GM19238 (cell line): ENCODE measurements around the gene CRISPLD2.
A peak's percentile ranks its signal among the peaks of the same experiment; 100 is the strongest.

Experiments used
- DNase-seq: peaks from one replicate; pipeline ENCODE4 v3.0.0; 2011; ENCODE audit warnings: low spot score; ENCODE audit not compliant: insufficient read length

The CRISPLD2 gene

GRCh38 chr16:84819644-84820304 lies at the start of gene CRISPLD2:
Gene CRISPLD2, plus strand, starts transcription at chr16:84819985. Its CDS starts 18,511 bp downstream, at chr16:84838496.
- DNase-seq, result peak; percentile 82

DNA sequence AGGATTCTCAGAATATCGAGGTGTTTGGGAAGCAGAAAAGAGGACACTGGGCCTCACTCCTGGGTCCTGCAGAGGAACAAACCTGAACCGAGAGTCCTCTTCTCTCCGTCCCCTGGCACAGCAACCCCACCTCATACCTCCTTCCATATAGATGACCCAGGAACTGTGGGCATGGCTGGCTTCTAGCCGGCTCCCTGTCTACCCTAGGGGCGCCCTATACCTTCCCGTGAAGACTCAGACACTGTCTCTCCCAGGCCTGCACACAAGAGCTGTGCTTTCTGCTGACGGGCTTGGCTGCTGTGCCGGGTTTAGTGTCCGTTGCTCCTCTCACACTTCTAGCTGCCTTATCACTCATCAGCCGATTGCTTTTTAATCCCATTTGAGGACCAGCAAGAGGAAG lies 46.5 kb upstream of the CRISPLD2 start:
- no peak for DNase-seq

DNA sequence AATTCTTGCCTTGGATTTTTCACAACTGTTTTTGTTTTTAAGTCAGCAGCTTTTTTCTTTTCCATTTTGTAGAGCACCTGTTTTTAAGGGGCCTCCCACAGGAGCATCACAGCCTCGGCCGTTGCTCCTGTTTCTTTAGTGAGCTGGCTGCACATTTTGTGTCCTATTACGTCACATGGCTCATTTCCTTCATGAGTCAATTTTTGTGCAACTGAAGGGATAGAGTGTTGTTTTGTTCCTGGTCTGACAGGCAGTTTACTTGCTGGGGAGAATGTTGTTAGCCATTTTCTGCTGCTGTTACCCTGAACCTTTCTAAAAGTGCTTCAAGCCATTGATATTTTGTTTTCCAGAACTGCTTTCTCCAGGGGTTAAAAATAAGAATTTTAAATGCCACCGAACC lies 45.0 kb upstream of the CRISPLD2 start:
- no peak for DNase-seq

GRCh38 chr16:84775262-84775810 lies 44.4 kb upstream of the CRISPLD2 start:
- DNase-seq, result no peak

DNA sequence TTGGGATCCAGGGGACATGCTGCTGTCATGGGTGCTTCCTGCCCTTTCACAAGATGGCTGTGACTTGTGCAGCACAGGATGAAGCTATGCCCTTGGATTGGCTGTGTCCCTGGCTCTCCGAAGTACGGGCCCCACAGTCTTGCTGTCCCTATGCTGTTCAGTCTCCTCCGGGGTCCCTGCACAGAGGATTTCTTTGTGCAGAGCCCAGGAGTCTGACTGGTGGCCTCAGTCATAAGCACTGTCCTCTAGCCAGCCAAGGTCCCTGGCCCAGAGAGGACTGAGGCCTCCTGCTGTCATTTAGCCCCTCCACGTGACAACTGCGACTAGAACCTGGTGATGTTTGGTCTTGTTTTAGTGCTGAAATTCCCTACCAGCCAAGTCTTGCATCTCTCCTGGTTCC lies 42.4 kb upstream of the CRISPLD2 start:
- DNase-seq, result no peak

DNA sequence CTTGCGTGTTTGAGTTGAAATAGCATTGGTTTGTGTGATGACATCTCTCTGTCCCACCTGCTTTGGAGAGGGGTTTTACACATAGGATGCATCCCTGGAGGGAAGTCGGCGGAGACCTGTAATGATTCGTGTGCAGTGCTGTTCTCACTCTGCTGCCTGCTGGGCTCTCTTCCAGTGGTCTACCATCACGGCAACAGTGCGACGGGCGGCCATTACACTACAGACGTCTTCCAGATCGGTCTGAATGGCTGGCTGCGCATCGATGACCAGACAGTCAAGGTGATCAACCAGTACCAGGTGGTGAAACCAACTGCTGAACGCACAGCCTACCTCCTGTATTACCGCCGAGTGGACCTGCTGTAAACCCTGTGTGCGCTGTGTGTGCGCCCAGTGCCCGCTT lies 41.1 kb upstream of the CRISPLD2 start:
- DNase-seq, result no peak

- no peak for DNase-seq
Measured at GRCh38 chr16:84780063-84780462, 39.7 kb upstream of the CRISPLD2 start.

DNA sequence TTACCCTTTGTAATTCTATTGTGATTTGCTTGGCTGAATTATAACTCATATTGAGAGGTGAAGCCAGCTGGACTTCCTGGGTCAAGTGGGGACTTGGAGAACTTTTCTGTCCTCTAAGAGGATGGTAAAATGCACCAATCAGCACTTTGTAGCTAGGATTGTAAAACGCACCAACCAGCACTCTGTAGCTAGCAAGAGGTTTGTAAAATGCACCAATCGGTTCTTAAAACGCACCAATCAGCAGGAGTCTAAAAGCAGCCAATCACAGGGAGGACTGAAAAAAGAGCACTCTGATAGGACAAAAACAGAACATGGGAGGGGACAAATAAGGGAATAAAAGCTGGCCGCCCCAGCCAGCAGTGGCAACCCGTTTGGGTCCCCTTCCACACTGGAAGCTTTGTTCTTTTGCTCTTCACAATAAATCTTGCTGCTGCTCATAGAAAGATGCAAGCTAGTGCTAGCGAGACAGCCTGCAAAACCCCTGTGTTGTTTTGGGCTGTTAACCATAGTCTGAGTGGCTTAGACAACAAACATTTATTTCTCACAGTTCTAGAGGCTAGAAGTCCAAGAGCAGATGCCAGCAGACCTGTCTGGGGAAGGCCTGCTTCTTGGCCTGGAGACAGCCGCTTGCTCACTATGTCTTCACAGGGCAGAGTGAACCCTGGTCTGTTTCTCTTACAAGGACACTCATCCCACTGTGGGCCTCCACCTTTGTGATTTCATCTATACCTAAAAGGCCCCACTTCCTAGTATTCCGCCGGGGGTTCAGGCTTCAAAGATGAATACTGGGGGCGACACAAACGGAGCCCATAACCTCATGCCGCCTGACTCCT lies 39.0 kb upstream of the CRISPLD2 start:
- DNase-seq, result no peak

DNA sequence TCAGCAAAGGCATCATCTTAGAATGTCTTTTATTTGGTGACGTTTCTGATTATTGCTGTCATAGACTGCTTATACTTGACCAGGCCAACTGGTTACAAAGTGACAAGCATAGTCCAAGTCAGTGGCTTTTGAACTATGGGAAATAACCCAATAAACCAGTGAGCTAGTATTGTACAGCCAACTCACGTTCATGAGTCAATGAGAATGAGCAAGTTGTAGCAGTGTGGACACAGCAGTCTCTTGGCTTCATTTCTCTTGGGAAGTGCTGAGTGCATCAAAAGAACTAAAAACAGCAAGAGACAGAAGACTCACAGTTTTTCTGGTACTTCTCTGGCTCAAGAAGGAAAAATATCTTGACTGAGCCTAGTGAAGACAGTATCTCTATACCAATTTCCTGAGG lies 36.9 kb upstream of the CRISPLD2 start:
- no peak for DNase-seq

GRCh38 chr16:84785843-84786581 lies 33.8 kb upstream of the CRISPLD2 start:
- DNase-seq, result no peak

GRCh38 chr16:84786605-84787262 lies 33.1 kb upstream of the CRISPLD2 start:
- no peak for DNase-seq

GRCh38 chr16:84787263-84787622 lies 32.5 kb upstream of the CRISPLD2 start:
- no peak for DNase-seq

- no peak for DNase-seq
Measured at GRCh38 chr16:84788920-84789391, 30.8 kb upstream of the CRISPLD2 start.

DNA sequence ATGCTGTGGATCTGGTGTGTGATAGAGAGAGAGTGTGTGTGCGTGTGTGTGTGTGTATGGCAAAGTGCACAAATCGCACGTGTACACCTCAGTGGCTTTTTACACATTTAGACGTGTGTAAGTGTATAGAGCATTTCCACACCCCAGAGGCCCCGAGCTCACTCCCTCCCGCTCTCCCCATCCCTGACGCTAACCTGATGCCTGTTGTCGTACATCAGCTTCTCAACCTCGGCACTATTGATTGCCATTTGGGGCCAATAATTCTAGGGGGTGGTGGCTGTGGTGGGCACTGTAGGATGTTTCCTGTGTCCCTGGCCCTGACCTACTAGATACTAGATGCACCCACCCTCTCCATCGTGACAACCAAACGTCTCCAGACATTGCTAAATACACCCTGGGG lies 30.4 kb upstream of the CRISPLD2 start:
- DNase-seq, result no peak

DNA sequence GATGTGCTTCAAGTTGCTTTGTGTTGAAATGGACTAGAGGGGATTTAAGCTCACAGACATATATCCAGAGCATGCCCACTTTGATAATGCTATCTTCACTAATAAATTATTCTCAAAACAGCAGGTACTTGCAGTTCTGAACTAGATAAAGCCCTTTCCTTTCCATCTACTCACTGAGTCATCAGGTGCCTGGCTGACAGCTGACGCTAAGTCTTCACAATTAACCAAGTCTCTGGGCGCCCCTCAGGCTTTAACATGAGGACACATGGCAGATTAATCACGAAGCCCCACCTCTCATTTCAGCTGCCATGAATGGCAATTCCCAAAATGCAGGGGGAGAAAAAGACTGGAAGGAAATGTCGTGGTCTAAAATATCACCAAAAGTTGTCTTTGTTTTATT lies 29.5 kb upstream of the CRISPLD2 start:
- DNase-seq, result no peak

DNA sequence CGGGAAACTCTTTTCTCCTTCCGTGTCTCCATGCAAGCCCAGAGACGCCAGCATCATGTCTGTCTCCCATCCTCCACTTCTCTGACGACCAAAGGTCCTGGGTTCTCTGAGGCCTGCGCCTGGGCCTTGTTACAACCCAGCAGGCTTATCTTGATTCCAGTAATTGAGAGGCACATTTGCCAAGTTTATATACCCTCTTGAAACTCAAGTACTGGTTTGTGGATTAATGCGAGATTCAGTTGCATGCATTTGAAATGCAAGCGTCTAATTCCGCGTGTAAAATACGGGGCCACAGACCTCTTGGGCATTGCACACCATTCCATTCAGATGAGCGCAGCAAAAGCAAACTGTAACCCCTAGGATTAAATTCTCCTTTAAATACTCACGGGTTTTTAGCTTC lies 28.7 kb upstream of the CRISPLD2 start:
- no peak for DNase-seq

GRCh38 chr16:84791501-84791900 lies 28.3 kb upstream of the CRISPLD2 start:
- no peak for DNase-seq

DNA sequence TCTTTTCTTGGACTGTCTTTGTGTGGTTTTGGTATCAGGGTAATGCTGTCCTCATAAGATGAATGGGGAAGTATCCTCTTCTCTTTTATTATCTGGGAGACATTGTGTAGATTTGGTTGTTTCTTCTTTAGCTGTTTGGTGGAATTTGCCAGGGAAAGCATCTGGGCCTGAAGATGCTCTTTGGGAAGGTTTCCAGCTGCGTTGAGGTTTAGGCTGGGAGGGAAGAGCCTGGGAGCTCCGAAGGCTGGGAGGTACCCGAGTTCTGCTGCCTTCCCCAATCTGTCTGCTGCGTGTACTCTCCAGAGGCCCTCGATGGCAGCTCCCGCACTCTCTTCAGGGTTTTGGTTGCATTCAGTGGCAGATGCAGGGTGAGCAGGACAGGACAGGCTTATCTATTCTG lies 25.6 kb upstream of the CRISPLD2 start:
- DNase-seq, result no peak

- DNase-seq, result no peak
Measured at GRCh38 chr16:84794626-84795025, 25.2 kb upstream of the CRISPLD2 start.

GRCh38 chr16:84795329-84796053 lies 24.3 kb upstream of the CRISPLD2 start:
- DNase-seq, result no peak
